C4-2B (cell line): ENCODE measurements around the gene QSOX2.

Experiments used
- ZFX ChIP-seq: fragments of 450-650 bp; IDR thresholded peaks from 2 replicates; pipeline ENCODE4 v1.6.1; 2017
- TF ChIP-seq, protein P1 (sequence below): fragments of 450-650 bp; conservative IDR thresholded peaks from 2 replicates; pipeline ENCODE4 v1.5.1; 2017; ENCODE audit warnings: mild to moderate bottlenecking

DNA sequence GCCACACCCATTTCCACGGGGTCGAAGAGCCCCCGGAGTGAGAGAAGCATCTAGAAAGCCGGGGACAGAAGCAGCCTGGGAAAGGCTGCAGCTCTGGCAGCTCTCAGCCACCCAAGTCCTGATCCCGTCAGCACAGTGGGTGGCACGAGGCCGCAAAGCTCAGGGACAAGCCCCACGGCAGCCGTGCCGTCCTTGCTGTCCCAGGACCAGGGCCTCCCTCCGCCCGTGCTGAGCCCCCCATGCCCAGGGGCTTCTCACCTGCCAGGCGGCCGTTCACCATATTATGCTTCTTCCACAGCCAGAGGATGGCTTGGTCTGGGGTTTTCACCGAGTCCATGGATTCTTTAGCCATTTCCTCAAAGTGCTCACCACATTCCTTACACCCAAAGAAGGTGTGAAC is 34.6 kb downstream of the QSOX2 start:
- TF ChIP-seq, protein P1, sequence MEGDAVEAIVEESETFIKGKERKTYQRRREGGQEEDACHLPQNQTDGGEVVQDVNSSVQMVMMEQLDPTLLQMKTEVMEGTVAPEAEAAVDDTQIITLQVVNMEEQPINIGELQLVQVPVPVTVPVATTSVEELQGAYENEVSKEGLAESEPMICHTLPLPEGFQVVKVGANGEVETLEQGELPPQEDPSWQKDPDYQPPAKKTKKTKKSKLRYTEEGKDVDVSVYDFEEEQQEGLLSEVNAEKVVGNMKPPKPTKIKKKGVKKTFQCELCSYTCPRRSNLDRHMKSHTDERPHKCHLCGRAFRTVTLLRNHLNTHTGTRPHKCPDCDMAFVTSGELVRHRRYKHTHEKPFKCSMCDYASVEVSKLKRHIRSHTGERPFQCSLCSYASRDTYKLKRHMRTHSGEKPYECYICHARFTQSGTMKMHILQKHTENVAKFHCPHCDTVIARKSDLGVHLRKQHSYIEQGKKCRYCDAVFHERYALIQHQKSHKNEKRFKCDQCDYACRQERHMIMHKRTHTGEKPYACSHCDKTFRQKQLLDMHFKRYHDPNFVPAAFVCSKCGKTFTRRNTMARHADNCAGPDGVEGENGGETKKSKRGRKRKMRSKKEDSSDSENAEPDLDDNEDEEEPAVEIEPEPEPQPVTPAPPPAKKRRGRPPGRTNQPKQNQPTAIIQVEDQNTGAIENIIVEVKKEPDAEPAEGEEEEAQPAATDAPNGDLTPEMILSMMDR, result no peak
- no peak for TF ChIP-seq ZFX
